NB4 (cell line): Measurements from ENCODE around the gene SLC15A5.

ENCODE experiments used
- POLR2A ChIP-seq: IDR thresholded peaks from 2 replicates; pipeline ENCODE4 v1.6.1; 2011; ENCODE audit warnings: mild to moderate bottlenecking; ENCODE audit not compliant: insufficient read length; ENCODE audit errors: extremely low read depth
- TF ChIP-seq, protein P1 (sequence below): IDR thresholded peaks from one replicate; pipeline ENCODE4 v1.5.1; 2012; ENCODE audit warnings: low read depth, low read length

DNA sequence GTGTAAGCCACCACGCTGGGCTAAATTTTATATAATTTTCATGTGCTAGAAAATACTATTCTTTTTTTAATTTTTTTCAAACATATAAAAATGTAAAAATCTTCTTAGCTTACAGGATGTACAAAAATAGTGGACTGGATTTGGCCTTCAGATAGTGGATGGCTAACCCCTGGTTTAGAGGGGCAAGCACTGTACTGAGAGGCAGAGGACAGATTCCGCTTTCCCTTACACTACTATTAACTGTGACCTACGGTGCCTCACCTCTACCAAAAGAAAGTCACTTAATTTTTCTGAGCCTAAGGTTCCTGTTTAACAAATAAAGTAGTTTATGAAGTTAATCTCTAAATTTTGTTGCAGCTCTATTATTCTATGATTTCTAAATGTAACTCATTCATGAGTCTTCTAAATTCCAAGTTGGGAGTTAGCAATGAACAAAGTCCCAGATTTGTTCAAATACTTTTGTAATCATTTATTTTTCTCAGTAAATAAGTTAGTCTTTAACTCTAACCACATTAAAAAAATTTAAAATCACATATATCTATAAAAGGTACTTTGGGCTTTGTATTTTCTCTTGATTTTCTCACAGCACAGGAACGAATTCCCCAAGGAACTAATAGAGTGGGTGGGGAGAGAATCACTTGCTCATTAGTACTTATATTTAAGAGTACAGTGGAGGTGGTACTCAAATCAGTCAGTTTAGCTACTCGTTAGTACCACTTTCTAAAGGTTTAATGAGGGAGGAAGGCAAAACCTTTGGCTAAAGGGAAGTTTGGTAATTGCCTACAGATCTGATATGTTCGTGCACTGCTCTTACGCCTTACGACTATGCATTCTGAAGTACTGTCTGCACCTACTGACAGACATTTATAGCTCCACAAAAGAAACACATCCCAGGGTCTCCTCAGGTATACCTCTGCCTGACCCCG lies 33.7 kb downstream of the SLC15A5 start:
- TF ChIP-seq, protein P1, sequence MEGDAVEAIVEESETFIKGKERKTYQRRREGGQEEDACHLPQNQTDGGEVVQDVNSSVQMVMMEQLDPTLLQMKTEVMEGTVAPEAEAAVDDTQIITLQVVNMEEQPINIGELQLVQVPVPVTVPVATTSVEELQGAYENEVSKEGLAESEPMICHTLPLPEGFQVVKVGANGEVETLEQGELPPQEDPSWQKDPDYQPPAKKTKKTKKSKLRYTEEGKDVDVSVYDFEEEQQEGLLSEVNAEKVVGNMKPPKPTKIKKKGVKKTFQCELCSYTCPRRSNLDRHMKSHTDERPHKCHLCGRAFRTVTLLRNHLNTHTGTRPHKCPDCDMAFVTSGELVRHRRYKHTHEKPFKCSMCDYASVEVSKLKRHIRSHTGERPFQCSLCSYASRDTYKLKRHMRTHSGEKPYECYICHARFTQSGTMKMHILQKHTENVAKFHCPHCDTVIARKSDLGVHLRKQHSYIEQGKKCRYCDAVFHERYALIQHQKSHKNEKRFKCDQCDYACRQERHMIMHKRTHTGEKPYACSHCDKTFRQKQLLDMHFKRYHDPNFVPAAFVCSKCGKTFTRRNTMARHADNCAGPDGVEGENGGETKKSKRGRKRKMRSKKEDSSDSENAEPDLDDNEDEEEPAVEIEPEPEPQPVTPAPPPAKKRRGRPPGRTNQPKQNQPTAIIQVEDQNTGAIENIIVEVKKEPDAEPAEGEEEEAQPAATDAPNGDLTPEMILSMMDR = no peak
- no peak for TF ChIP-seq POLR2A
